ENCODE measurements around the gene ITPK1.

GRCh38 chr14:92938235-92938875, 177.4 kb downstream of the ITPK1 start:
- no peak for TF ChIP-seq POLR2A (IDR thresholded peaks at IDR 0.05)
- TF ChIP-seq, protein P1, sequence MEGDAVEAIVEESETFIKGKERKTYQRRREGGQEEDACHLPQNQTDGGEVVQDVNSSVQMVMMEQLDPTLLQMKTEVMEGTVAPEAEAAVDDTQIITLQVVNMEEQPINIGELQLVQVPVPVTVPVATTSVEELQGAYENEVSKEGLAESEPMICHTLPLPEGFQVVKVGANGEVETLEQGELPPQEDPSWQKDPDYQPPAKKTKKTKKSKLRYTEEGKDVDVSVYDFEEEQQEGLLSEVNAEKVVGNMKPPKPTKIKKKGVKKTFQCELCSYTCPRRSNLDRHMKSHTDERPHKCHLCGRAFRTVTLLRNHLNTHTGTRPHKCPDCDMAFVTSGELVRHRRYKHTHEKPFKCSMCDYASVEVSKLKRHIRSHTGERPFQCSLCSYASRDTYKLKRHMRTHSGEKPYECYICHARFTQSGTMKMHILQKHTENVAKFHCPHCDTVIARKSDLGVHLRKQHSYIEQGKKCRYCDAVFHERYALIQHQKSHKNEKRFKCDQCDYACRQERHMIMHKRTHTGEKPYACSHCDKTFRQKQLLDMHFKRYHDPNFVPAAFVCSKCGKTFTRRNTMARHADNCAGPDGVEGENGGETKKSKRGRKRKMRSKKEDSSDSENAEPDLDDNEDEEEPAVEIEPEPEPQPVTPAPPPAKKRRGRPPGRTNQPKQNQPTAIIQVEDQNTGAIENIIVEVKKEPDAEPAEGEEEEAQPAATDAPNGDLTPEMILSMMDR (IDR thresholded peaks at IDR 0.05) = no peak
